ENCODE data around the gene LRRTM4.

GRCh38 chr2:77021161-77021560 is 501.0 kb downstream of the LRRTM4 start:
- TF ChIP-seq, protein P1, sequence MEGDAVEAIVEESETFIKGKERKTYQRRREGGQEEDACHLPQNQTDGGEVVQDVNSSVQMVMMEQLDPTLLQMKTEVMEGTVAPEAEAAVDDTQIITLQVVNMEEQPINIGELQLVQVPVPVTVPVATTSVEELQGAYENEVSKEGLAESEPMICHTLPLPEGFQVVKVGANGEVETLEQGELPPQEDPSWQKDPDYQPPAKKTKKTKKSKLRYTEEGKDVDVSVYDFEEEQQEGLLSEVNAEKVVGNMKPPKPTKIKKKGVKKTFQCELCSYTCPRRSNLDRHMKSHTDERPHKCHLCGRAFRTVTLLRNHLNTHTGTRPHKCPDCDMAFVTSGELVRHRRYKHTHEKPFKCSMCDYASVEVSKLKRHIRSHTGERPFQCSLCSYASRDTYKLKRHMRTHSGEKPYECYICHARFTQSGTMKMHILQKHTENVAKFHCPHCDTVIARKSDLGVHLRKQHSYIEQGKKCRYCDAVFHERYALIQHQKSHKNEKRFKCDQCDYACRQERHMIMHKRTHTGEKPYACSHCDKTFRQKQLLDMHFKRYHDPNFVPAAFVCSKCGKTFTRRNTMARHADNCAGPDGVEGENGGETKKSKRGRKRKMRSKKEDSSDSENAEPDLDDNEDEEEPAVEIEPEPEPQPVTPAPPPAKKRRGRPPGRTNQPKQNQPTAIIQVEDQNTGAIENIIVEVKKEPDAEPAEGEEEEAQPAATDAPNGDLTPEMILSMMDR (IDR thresholded peaks at IDR 0.05; ENCODE audit: poor library complexity): no peak
- no peak for TF ChIP-seq EZH2 (IDR thresholded peaks at IDR 0.05; ENCODE audit: borderline replicate concordance)
- TF ChIP-seq EZH2phosphoT487 (IDR thresholded peaks at IDR 0.05; ENCODE audit: low read depth, severe bottlenecking, unreplicated experiment): no peak

All from hepatocyte (in vitro differentiated cells).